Esophagus muscularis mucosa (tissue), 4 donors: ENCODE results near the gene FBXL5.

Experiments used
- CTCF ChIP-seq, 3 experiments: fragments of 200-600 bp in 2 of 3; fragments of 450-650 bp in 1 of 3; sonication (generic) in 2 of 3; IDR thresholded peaks; one replicate each; pipeline ENCODE4 v1.5.1; 2017 to 2019; ENCODE audit warnings: antibody characterized with exemption in 3 of 3, mild to moderate bottlenecking in 2 of 3, moderate library complexity in 1 of 3
- EP300 ChIP-seq: sonication (generic); formaldehyde crosslinking; IDR thresholded peaks from one replicate; pipeline ENCODE4 v1.6.1; 2017; ENCODE audit warnings: antibody characterized with exemption
- POLR2A ChIP-seq: fragments of 450-650 bp; IDR thresholded peaks from one replicate; pipeline ENCODE4 v1.6.1; 2017; ENCODE audit warnings: antibody characterized with exemption, moderate library complexity, mild to moderate bottlenecking, low read depth

- TF ChIP-seq POLR2A: no peak
- no peak for TF ChIP-seq CTCF (IDR thresholded peaks at IDR 0.05)
- TF ChIP-seq EP300: no peak
Observed at GRCh38 chr4:15677507-15677988, 22.4 kb upstream of the FBXL5 start.
